MM.1S (cell line): ENCODE data around the gene BCO2.

Experiments
- EZH2 ChIP-seq: fragments of 300-600 bp; sonication (generic); optimal IDR thresholded peaks from 2 replicates; pipeline ENCODE3; 2017; ENCODE audit warnings: low read depth, mild to moderate bottlenecking, antibody characterized with exemption, low read length, mixed read lengths
- TF ChIP-seq, protein P1 (sequence below): fragments of 300-600 bp; sonication (generic); IDR thresholded peaks from 2 replicates; pipeline ENCODE4 v1.5.1; 2016; ENCODE audit warnings: antibody characterized with exemption, low read length, mixed read lengths

- TF ChIP-seq, protein P1, sequence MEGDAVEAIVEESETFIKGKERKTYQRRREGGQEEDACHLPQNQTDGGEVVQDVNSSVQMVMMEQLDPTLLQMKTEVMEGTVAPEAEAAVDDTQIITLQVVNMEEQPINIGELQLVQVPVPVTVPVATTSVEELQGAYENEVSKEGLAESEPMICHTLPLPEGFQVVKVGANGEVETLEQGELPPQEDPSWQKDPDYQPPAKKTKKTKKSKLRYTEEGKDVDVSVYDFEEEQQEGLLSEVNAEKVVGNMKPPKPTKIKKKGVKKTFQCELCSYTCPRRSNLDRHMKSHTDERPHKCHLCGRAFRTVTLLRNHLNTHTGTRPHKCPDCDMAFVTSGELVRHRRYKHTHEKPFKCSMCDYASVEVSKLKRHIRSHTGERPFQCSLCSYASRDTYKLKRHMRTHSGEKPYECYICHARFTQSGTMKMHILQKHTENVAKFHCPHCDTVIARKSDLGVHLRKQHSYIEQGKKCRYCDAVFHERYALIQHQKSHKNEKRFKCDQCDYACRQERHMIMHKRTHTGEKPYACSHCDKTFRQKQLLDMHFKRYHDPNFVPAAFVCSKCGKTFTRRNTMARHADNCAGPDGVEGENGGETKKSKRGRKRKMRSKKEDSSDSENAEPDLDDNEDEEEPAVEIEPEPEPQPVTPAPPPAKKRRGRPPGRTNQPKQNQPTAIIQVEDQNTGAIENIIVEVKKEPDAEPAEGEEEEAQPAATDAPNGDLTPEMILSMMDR = no peak
- no peak for TF ChIP-seq EZH2
Measured at GRCh38 chr11:112196519-112197087, 21.3 kb downstream of the BCO2 start.
